ENCODE data around the gene ACBD3.
A peak's percentile ranks its signal among the peaks of the same experiment; 100 is the strongest.

The ACBD3 gene

GRCh38 chr1:226121587-226122400 lies 64.7 kb downstream of the ACBD3 start:
- peak; percentile 77 for ATAC-seq (ENCODE audit: insufficient read depth, low read depth)
- H2AFZ ChIP-seq (ENCODE audit: low read depth, low read length): peak overlapping the region; percentile 89
- peaks cover 7% of the 10 kb centered on the region for H4K20me1 ChIP-seq (ENCODE audit: insufficient read depth, low read length)
- H3K27me3 ChIP-seq (ENCODE audit: insufficient read depth, low read length, poor library complexity): peaks cover 19% of the 10 kb centered on the region
- peak overlapping the region; percentile 65 for H3K9ac ChIP-seq (ENCODE audit: low read depth, low read length)
- H3K9me3 ChIP-seq (ENCODE audit: insufficient read depth, low read length, severe bottlenecking): no peaks in the 10 kb centered on the region
- H3K79me2 ChIP-seq (ENCODE audit: insufficient read depth, low read length): no peaks in the 10 kb centered on the region
- peak overlapping the region; percentile 99 for H3K4me2 ChIP-seq (ENCODE audit: insufficient read depth, low read length)
- no peaks in the 10 kb centered on the region for H3K36me3 ChIP-seq (ENCODE audit: insufficient read depth, low read length)
- TF ChIP-seq CTCF (IDR thresholded peaks at IDR 0.05; ENCODE audit: borderline replicate concordance, extremely low read depth, low read length, poor library complexity, severe bottlenecking): peak; percentile 88
- no peak for TF ChIP-seq EZH2 (IDR thresholded peaks at IDR 0.05; ENCODE audit: borderline replicate concordance, low read depth, low read length, severe bottlenecking)
- H3K4me1 ChIP-seq (ENCODE audit: insufficient read depth, low read length): peaks cover 42% of the 10 kb centered on the region
- DNase-seq: peak; percentile 80
- H3K27ac ChIP-seq (ENCODE audit: low read length): peak overlapping the region; percentile 56; the same call in 1 of the 2 replicates
- peak overlapping the region; percentile 17 to 60; a peak in 3 of 4 replicates for H3K4me3 ChIP-seq (ENCODE audit: low read depth in 1 of 2, low read length in 2 of 2)

- Histone ChIP-seq H3K4me3 (ENCODE audit: low read depth in 1 of 2, low read length in 2 of 2) (peak overlapping the region; percentile 13 to 60; a peak in 3 of 4 replicates), H3K9me3 (ENCODE audit: insufficient read depth, low read length, severe bottlenecking) (no peaks in the 10 kb centered on the region), H2AFZ (ENCODE audit: low read depth, low read length) (peak overlapping the region; percentile 89), H3K27ac (ENCODE audit: low read length) (peak overlapping the region; percentile 61), H3K4me1 (ENCODE audit: insufficient read depth, low read length) (peaks cover 42% of the 10 kb centered on the region), H3K79me2 (ENCODE audit: insufficient read depth, low read length) (no peaks in the 10 kb centered on the region), H3K27me3 (ENCODE audit: insufficient read depth, low read length, poor library complexity) (peaks cover 19% of the 10 kb centered on the region), H3K4me2 (ENCODE audit: insufficient read depth, low read length) (peak overlapping the region; percentile 99), H3K9ac (ENCODE audit: low read depth, low read length) (peak overlapping the region; percentile 65), H4K20me1 (ENCODE audit: insufficient read depth, low read length) (peaks cover 7% of the 10 kb centered on the region), H3K36me3 (ENCODE audit: insufficient read depth, low read length) (no peaks in the 10 kb centered on the region)
- peak; percentile 31 for DNase-seq
- no peak for ATAC-seq (ENCODE audit: insufficient read depth, low read depth)
- TF ChIP-seq CTCF (IDR thresholded peaks at IDR 0.05; ENCODE audit: borderline replicate concordance, extremely low read depth, low read length, poor library complexity, severe bottlenecking) (no peak), EZH2 (IDR thresholded peaks at IDR 0.05; ENCODE audit: borderline replicate concordance, low read depth, low read length, severe bottlenecking) (no peak)
Observed at GRCh38 chr1:226121049-226121586, 65.4 kb downstream of the ACBD3 start.

GRCh38 chr1:226120398-226120797 lies 66.1 kb downstream of the ACBD3 start:
- TF ChIP-seq CTCF (IDR thresholded peaks at IDR 0.05; ENCODE audit: borderline replicate concordance, extremely low read depth, low read length, poor library complexity, severe bottlenecking): no peak
- no peak for TF ChIP-seq EZH2 (IDR thresholded peaks at IDR 0.05; ENCODE audit: borderline replicate concordance, low read depth, low read length, severe bottlenecking)

More at GRCh38 chr1:226120398-226120797, 66.1 kb downstream of the ACBD3 start:
- H3K27ac ChIP-seq (ENCODE audit: low read length): no peak overlapping the region
- H3K36me3 ChIP-seq (ENCODE audit: insufficient read depth, low read length): no peaks in the 10 kb centered on the region
- H2AFZ ChIP-seq (ENCODE audit: low read depth, low read length): peak overlapping the region; percentile 89
- peak overlapping the region; percentile 99 for H3K4me2 ChIP-seq (ENCODE audit: insufficient read depth, low read length)
- ATAC-seq (ENCODE audit: insufficient read depth, low read depth): no peak
- H3K4me1 ChIP-seq (ENCODE audit: insufficient read depth, low read length): peaks cover 40% of the 10 kb centered on the region
- peak overlapping the region in 1 of 2 experiments; percentile 60; a peak in 2 of 4 replicates for H3K4me3 ChIP-seq (ENCODE audit: low read depth in 1 of 2, low read length in 2 of 2)
- H3K27me3 ChIP-seq (ENCODE audit: insufficient read depth, low read length, poor library complexity): peaks cover 19% of the 10 kb centered on the region
- no peak for DNase-seq
- no peaks in the 10 kb centered on the region for H3K79me2 ChIP-seq (ENCODE audit: insufficient read depth, low read length)
- peak overlapping the region; percentile 65 for H3K9ac ChIP-seq (ENCODE audit: low read depth, low read length)
- no peaks in the 10 kb centered on the region for H3K9me3 ChIP-seq (ENCODE audit: insufficient read depth, low read length, severe bottlenecking)
- H4K20me1 ChIP-seq (ENCODE audit: insufficient read depth, low read length): peaks cover 4% of the 10 kb centered on the region
